ENCODE data around the gene TIAM1. TPM values are rescaled to one million over a fixed set of nuclear protein-coding genes. Genes with fewer than 3 reads are reported as not detected.

Gene TIAM1
- total RNA-seq, 1 donor from 2014 or later: 131 TPM

DNA sequence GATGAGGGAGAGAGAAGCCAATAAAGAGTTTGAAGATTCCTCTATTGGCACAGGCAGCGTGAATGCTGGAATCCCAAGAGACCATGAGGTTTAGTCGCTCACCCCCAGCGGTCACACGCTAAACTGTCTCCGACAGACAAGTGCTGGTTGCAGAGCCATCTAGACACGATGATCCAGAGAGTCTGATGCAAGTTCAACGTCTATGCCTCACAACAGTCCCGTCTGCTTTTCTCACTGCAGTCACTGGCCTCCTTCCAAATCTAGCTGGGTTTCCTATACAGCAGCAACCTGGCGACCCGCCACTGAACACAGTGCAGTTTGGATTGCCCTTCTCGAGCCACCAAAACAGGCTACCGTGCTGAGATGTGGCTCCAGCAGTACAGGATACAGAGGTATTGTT is 207.2 kb downstream of the TIAM1 start:
- H3K4me3 Mint-ChIP-seq (ENCODE audit: unreplicated experiment): peak overlapping the region; percentile 39
- H3K27ac Mint-ChIP-seq (ENCODE audit: unreplicated experiment): no peak overlapping the region
- peaks cover 5% of the 10 kb centered on the region for H3K27me3 Mint-ChIP-seq (ENCODE audit: unreplicated experiment)
- DNase-seq (ENCODE audit: low spot score): no peak
- no peaks in the 10 kb centered on the region for H3K9me3 Mint-ChIP-seq (ENCODE audit: unreplicated experiment)
- H3K36me3 Mint-ChIP-seq (ENCODE audit: low read depth, unreplicated experiment): peaks cover 68% of the 10 kb centered on the region
- TF ChIP-seq, protein P1, sequence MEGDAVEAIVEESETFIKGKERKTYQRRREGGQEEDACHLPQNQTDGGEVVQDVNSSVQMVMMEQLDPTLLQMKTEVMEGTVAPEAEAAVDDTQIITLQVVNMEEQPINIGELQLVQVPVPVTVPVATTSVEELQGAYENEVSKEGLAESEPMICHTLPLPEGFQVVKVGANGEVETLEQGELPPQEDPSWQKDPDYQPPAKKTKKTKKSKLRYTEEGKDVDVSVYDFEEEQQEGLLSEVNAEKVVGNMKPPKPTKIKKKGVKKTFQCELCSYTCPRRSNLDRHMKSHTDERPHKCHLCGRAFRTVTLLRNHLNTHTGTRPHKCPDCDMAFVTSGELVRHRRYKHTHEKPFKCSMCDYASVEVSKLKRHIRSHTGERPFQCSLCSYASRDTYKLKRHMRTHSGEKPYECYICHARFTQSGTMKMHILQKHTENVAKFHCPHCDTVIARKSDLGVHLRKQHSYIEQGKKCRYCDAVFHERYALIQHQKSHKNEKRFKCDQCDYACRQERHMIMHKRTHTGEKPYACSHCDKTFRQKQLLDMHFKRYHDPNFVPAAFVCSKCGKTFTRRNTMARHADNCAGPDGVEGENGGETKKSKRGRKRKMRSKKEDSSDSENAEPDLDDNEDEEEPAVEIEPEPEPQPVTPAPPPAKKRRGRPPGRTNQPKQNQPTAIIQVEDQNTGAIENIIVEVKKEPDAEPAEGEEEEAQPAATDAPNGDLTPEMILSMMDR (IDR thresholded peaks at IDR 0.05; ENCODE audit: unreplicated experiment): no peak
- H3K4me1 Mint-ChIP-seq (ENCODE audit: unreplicated experiment): peaks cover 26% of the 10 kb centered on the region

- H3K4me1 Mint-ChIP-seq (ENCODE audit: unreplicated experiment): peaks cover 14% of the 10 kb centered on the region
- peaks cover 3% of the 10 kb centered on the region for H3K27me3 Mint-ChIP-seq (ENCODE audit: unreplicated experiment)
- no peak for DNase-seq (ENCODE audit: low spot score)
- no peak overlapping the region for H3K27ac Mint-ChIP-seq (ENCODE audit: unreplicated experiment)
- TF ChIP-seq, protein P1 (IDR thresholded peaks at IDR 0.05; ENCODE audit: unreplicated experiment): no peak
- H3K4me3 Mint-ChIP-seq (ENCODE audit: unreplicated experiment): no peak overlapping the region
- H3K9me3 Mint-ChIP-seq (ENCODE audit: unreplicated experiment): no peaks in the 10 kb centered on the region
- H3K36me3 Mint-ChIP-seq (ENCODE audit: low read depth, unreplicated experiment): peaks cover 68% of the 10 kb centered on the region
Measured at GRCh38 chr21:31135531-31136184, 208.4 kb downstream of the TIAM1 start.

DNA sequence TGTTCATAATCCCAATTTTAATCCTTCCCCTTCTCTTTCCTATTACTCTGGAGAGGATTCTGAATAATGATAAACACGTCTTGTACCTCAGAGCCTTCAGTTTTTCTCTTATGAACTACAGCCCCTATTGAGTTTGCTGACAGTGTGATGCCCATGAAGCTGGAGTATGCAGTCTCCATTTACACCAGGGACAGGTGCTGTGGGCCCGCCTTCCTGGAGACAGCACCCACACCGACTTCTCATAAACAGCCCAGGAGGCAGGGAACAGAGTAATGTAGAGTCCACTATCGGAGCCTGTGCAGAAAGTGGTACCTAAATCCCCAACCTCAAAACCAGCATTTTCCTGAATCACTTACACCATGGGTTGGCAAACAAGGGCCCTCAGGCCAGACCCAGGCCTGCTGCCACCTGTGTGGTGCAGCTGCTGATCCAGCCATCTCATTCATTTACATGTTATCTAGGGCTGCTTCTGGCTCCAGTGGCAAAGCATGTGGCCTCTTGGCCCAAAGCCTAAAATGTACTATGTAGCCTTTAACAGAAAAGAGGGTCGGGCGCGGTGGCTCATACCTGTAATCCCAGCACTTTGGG is 210.7 kb downstream of the TIAM1 start:
- Mint-ChIP-seq H3K27ac (ENCODE audit: unreplicated experiment) (peak overlapping the region; percentile 12), H3K27me3 (ENCODE audit: unreplicated experiment) (peaks cover 3% of the 10 kb centered on the region), H3K4me1 (ENCODE audit: unreplicated experiment) (peaks cover 2% of the 10 kb centered on the region), H3K9me3 (ENCODE audit: unreplicated experiment) (no peaks in the 10 kb centered on the region), H3K4me3 (ENCODE audit: unreplicated experiment) (peak overlapping the region; percentile 7), H3K36me3 (ENCODE audit: low read depth, unreplicated experiment) (peaks cover 63% of the 10 kb centered on the region)
- TF ChIP-seq, protein P1 (IDR thresholded peaks at IDR 0.05; ENCODE audit: unreplicated experiment): no peak
- no peak for DNase-seq (ENCODE audit: low spot score)

- H3K9me3 Mint-ChIP-seq (ENCODE audit: unreplicated experiment): no peaks in the 10 kb centered on the region
- H3K4me1 Mint-ChIP-seq (ENCODE audit: unreplicated experiment): peaks cover 2% of the 10 kb centered on the region
- TF ChIP-seq, protein P1 (IDR thresholded peaks at IDR 0.05; ENCODE audit: unreplicated experiment): no peak
- H3K27ac Mint-ChIP-seq (ENCODE audit: unreplicated experiment): peak overlapping the region; percentile 12
- DNase-seq (ENCODE audit: low spot score): no peak
- peak overlapping the region; percentile 48 for H3K4me3 Mint-ChIP-seq (ENCODE audit: unreplicated experiment)
- peaks cover 4% of the 10 kb centered on the region for H3K27me3 Mint-ChIP-seq (ENCODE audit: unreplicated experiment)
- H3K36me3 Mint-ChIP-seq (ENCODE audit: low read depth, unreplicated experiment): peaks cover 67% of the 10 kb centered on the region
Measured at GRCh38 chr21:31132574-31133242, 211.4 kb downstream of the TIAM1 start.

- Mint-ChIP-seq H3K4me1 (ENCODE audit: unreplicated experiment) (peaks cover 1% of the 10 kb centered on the region), H3K27me3 (ENCODE audit: unreplicated experiment) (peaks cover 13% of the 10 kb centered on the region), H3K4me3 (ENCODE audit: unreplicated experiment) (no peak overlapping the region), H3K27ac (ENCODE audit: unreplicated experiment) (no peak overlapping the region), H3K36me3 (ENCODE audit: low read depth, unreplicated experiment) (peaks cover 61% of the 10 kb centered on the region), H3K9me3 (ENCODE audit: unreplicated experiment) (no peaks in the 10 kb centered on the region)
- TF ChIP-seq, protein P1 (IDR thresholded peaks at IDR 0.05; ENCODE audit: unreplicated experiment): no peak
- DNase-seq (ENCODE audit: low spot score): no peak
Measured at GRCh38 chr21:31130821-31131220, 213.2 kb downstream of the TIAM1 start.
